Right atrium auricular region (tissue), 2 donors: ENCODE measurements around the gene XIAP. TPM values are rescaled to one million over a fixed set of nuclear protein-coding genes. Genes with fewer than 3 reads are reported as not detected.
"Not testable (repeated sequence)": the region's sequence is repeated elsewhere in the genome, so short reads cannot be mapped to it uniquely, and the experiment has no call there.

Experiments
- DNase-seq: peaks from one replicate; pipeline ENCODE4 v3.0.0-alpha.2; 2019; ENCODE audit warnings: low spot score
- H3K27ac ChIP-seq, 2 donors: fragments of 200-600 bp; sonication (generic); 1 replicate in 1 of 2; 2 replicates in 1 of 2; pipeline ENCODE4 v1.5.1; 2016 to 2019
- H3K27me3 ChIP-seq, 2 donors: fragments of 200-600 bp; sonication (generic); one replicate each; pipeline versions ENCODE4 v1.5.1 to v1.6.0; 2017 to 2019
- H3K36me3 ChIP-seq: fragments of 200-600 bp; sonication (generic); one replicate; pipeline ENCODE4 v1.5.1; 2016
- H3K4me1 ChIP-seq, 2 donors: fragments of 200-600 bp; sonication (generic); one replicate each; pipeline versions ENCODE4 v1.5.1 to v1.6.0; 2017 to 2019
- H3K4me3 ChIP-seq, 2 donors: fragments of 200-600 bp; sonication (generic); 1 replicate in 1 of 2; 2 replicates in 1 of 2; pipeline ENCODE4 v1.5.1; 2017 to 2019; ENCODE audit warnings: mild to moderate bottlenecking in 1 of 2, moderate library complexity in 1 of 2
- H3K9me3 ChIP-seq, 2 donors: fragments of 200-600 bp; sonication (generic); one replicate each; pipeline ENCODE4 v1.5.1; 2019
- total RNA-seq, 2 donors: library from RNA; depleted of rRNA; stranded (reverse); fragments of >200 nt; gene quantifications; one replicate each; pipeline ENCODE4 v1.1.0, GENCODE V29; 2016
- TF ChIP-seq, protein P1 (sequence below), 2 donors: fragments of 200-600 bp; sonication (generic); IDR thresholded peaks; one replicate each; pipeline ENCODE4 v1.5.1; 2019; ENCODE audit warnings: antibody characterized with exemption in 2 of 2

The XIAP gene
- total RNA-seq, 2 donors from 2014 or later = 19.6 to 22.0 TPM

- TF ChIP-seq, protein P1, sequence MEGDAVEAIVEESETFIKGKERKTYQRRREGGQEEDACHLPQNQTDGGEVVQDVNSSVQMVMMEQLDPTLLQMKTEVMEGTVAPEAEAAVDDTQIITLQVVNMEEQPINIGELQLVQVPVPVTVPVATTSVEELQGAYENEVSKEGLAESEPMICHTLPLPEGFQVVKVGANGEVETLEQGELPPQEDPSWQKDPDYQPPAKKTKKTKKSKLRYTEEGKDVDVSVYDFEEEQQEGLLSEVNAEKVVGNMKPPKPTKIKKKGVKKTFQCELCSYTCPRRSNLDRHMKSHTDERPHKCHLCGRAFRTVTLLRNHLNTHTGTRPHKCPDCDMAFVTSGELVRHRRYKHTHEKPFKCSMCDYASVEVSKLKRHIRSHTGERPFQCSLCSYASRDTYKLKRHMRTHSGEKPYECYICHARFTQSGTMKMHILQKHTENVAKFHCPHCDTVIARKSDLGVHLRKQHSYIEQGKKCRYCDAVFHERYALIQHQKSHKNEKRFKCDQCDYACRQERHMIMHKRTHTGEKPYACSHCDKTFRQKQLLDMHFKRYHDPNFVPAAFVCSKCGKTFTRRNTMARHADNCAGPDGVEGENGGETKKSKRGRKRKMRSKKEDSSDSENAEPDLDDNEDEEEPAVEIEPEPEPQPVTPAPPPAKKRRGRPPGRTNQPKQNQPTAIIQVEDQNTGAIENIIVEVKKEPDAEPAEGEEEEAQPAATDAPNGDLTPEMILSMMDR (IDR thresholded peaks at IDR 0.05) = no peak
- no peaks in the 10 kb centered on the region for H3K9me3 ChIP-seq
- H3K27ac ChIP-seq = no peak overlapping the region
- H3K4me1 ChIP-seq = no peaks in the 10 kb centered on the region
- DNase-seq = no peak
- no peaks in the 10 kb centered on the region for H3K27me3 ChIP-seq
- no peaks in the 10 kb centered on the region for H3K36me3 ChIP-seq
- no peak overlapping the region for H3K4me3 ChIP-seq
Observed at GRCh38 chrX:123830309-123830708, 29.5 kb upstream of the XIAP start.

DNA sequence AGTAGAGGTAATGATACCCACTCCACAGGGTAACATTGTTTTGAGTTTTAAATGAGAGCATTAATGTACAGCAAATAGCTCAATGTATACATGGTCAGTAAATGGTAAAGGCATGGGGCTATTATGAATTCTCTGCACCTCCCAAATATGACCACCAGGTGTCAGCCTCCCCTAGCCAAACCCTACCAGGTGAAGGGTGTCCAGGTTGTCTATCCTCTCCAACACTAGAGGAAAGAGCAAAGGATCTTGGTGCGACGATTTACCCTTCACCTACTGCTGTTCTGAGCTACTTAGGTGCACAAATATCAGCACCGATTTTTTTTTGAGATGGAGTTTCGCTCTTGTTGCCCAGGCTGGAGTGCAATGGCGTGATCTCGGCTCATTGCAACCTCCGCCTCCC is 26.5 kb upstream of the XIAP start:
- no peak for DNase-seq
- Histone ChIP-seq H3K9me3 (no peaks in the 10 kb centered on the region), H3K27me3 (no peaks in the 10 kb centered on the region), H3K4me1 (no peaks in the 10 kb centered on the region), H3K36me3 (no peaks in the 10 kb centered on the region), H3K27ac (no peak overlapping the region), H3K4me3 (no peak overlapping the region)
- TF ChIP-seq, protein P1 (IDR thresholded peaks at IDR 0.05) = peak; percentile 56 to 81

DNA sequence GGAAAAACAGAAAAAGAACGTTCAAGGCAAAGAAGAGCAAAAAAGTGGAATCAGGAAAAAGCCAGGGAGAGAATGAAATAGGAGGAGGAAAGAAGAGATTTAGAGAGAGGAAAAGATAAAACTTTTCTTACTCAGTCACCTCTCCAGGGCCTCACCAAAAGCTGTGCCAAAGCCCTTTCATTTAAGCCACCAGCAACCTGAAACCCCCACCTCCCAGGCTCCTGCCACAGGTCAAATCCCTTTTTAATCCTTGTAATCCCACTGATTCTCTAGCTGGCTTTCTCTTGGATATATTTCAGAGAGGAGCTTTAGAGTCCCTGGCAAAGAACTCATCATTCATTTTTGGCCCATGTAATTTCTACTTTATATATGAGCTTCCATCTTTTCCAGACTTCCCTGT is 25.7 kb upstream of the XIAP start:
- H3K9me3 ChIP-seq = no peaks in the 10 kb centered on the region
- no peaks in the 10 kb centered on the region for H3K27me3 ChIP-seq
- no peak overlapping the region for H3K27ac ChIP-seq
- DNase-seq = no peak
- TF ChIP-seq, protein P1 (IDR thresholded peaks at IDR 0.05) = no peak
- H3K4me1 ChIP-seq = no peaks in the 10 kb centered on the region
- no peaks in the 10 kb centered on the region for H3K36me3 ChIP-seq
- H3K4me3 ChIP-seq = no peak overlapping the region

GRCh38 chrX:123835661-123836371 is 24.0 kb upstream of the XIAP start:
- Histone ChIP-seq H3K4me1 (no peaks in the 10 kb centered on the region), H3K27me3 (no peaks in the 10 kb centered on the region), H3K9me3 (no peaks in the 10 kb centered on the region), H3K36me3 (no peaks in the 10 kb centered on the region), H3K4me3 (no peak overlapping the region), H3K27ac (no peak overlapping the region)
- no peak for DNase-seq
- TF ChIP-seq, protein P1 (IDR thresholded peaks at IDR 0.05) = no peak

DNA sequence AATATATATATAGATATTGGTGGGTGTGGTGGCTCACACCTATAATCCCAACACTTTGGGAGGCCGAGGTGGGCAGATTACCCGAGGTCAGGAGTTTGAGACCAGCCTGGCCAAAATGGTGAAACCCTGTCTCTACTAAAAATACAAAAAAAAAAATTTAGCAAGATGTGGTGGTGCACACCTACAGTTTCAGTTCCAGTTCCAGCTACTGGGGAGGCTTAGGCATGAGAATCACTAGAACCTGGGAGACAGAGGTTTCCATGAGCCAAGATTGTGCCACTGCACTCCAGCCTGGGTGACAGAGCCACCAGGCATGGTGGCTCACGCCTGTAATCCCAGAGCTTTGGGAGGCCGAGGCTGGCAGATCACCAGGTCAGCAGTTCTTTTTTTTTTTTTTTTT is 14.7 kb upstream of the XIAP start:
- H3K27ac ChIP-seq, DNase-seq, H3K27me3 ChIP-seq, H3K4me3 ChIP-seq, H3K4me1 ChIP-seq, H3K36me3 ChIP-seq, H3K9me3 ChIP-seq: not testable (repeated sequence)

DNA sequence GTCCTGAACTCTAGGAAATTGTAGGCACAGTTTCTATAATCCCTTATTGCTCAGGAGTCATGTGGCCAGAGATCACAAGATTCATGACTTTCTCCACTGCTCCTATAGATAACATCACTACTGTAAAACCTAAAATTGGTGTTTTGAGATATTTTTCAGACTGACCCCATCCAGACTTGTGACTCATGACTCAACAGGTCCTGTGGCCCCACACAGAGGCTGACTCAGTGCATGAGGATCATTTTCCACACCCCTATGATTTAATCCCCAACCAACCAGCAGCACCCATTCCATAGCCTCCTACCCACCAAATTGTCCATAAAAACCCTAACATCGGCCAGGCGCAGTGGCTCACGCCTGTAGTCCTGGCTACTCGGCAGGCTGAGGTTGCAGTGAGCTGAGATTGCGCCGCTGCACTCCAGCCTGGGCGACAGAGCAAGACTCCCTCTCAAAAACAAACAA is 13.2 kb upstream of the XIAP start:
- Histone ChIP-seq H3K9me3 (no peaks in the 10 kb centered on the region), H3K4me3 (no peak overlapping the region), H3K4me1 (no peaks in the 10 kb centered on the region), H3K36me3 (no peaks in the 10 kb centered on the region), H3K27me3 (no peaks in the 10 kb centered on the region), H3K27ac (no peak overlapping the region)
- DNase-seq = no peak
- TF ChIP-seq, protein P1 (IDR thresholded peaks at IDR 0.05) = no peak
